8988T (cell line): ENCODE measurements around the gene LINGO1.
A peak's percentile ranks its signal among the peaks of the same experiment; 100 is the strongest.

ENCODE experiments used
- DNase-seq: peaks from one replicate; pipeline ENCODE4 v3.0.0; 2011

Gene LINGO1

DNA sequence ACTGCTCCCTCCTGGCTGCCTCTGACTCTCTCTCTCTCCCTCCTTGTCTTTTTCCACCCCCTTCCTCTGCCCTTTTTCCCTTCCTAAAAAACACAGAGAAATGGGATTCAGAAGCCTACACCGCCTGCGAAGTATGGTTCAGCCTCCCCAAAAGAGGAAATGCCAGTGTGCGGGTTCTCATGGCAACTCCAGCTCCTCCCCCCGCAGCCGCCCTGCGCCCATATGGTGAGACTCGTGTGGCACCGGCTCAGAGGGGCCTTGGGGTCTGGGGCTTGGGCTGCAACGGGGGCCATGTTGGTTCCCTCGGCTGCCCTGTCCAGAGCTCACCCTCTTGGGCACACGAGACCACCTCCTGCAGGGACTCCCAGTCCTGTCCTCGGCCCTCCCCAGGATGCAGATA is 23.6 kb upstream of the LINGO1 start:
- no peak for DNase-seq

DNA sequence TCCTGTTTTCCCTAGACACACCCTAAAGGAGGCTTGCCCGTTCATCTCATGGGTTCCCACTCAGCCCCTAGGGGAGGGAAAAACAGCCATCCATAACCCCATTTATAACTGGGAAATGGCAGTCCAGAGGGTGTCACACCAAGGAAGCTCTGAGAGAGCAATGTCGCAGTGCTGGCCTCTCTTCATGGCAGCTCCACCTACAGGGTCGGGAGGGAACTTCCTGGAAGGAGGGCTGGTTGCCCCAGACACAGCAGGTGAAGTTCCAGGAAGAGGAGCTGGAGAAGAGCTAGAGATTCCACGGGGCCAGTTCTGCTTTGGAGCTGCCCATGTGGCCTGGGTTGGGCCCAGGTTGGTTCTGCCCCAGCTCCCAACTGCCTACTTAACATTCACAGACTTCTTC is 22.3 kb upstream of the LINGO1 start:
- no peak for DNase-seq

DNA sequence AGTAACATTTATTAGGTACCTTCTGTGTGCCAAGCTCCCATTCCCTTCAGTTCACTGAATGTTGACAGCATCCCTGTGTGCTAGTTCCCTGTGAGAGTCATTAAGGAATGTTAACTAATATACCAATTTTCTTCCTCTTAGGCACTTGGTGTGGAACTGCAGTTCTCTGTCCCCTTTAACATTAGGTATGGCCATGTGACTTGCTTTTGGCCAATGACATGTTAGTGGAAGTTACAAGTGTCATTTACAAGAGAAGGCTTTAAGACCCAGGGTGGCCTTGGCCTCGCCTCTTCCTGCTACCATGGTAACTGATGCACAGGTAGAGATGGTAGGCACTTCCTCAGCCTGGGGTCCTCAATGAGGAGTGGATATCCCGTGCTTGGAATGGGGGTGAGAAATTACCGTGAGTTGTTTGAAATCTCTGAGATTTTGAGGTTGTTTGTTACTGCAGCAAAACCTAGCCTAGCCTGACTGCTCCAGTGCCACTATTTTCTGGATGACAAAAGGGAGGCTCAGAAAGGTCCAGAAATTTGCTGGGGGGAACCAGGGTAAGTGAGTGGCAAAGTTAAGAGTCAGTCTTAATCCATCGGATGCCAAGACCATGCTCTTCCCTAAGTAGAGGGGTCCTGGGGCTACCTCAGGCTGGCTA is 21.2 kb upstream of the LINGO1 start:
- DNase-seq = no peak

DNA sequence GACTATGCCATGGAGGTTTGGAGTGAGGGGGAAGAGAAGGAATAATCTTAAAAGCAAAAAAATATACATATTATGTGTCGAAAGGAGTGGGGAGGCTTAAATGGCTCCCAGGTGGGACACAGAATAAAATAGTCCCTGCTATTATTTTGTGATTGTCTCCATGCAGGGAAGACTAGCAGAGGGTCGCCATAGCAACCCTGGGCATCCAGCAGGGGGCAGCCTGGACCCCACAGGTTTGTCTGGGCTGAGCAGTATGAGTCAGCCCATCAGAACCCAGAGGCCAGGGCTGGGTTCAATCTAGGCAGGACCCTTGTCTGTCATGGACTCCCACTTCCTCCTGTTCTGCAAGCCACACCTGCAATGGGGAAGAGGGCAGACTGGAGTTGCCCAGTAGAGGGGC is 17.6 kb upstream of the LINGO1 start:
- peak; percentile 66 for DNase-seq

DNA sequence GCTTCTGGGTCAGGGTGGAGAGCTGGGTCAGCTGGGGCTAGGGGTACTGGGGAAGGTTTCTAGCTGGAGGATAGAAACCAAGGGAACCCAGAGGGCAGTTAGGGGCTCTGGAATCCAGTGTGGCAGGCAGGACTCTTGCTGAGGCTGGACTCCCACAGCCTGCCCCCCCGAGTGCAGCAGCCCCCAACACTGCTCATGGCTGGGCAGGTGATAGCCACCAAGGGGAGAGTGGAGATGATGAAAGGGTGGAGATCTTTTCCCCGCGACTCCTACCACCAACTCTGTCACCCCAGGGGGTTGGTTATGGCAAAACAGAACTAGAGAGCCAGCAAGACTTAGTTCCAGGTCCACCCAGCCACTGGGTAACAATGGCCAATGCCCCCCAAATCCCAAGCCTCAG is 16.9 kb upstream of the LINGO1 start:
- no peak for DNase-seq

DNA sequence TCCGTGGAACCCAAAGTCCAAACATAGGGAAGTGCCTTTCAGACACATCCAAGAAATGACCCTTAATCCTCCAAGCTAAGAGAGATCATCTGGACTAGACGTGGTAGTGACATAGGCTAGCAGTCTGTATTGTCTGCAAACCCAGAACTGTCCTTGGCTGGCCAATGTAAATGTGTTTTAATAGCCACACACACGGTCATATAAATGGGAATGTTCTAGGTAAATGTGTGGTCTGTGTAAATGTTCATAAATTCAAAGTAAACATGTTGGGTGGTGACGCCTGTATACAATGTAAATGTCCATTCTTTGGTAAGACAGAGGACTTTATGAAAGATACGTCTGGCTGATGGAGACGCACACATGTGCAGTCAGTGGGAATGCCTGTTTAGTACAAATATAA is 16.3 kb upstream of the LINGO1 start:
- DNase-seq = no peak

DNA sequence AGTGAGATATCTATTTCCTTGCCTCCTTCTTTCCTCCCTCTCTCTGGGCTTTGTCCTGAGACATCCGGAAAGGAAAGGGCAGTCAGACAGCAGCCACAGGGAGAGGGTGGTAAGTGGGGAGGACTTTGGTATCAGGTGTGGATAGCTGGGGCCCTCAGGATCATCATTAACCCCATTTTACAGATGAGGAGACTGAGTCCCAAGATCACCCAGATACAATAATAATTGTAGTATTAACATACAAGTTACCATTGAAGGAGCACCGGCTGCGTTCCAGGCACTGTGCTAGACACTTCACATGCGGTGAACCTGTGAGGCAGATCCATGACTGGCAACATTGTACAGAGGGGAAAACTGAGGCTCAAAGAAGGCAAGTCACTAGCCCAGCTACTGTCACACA is 15.2 kb upstream of the LINGO1 start:
- DNase-seq = no peak

DNA sequence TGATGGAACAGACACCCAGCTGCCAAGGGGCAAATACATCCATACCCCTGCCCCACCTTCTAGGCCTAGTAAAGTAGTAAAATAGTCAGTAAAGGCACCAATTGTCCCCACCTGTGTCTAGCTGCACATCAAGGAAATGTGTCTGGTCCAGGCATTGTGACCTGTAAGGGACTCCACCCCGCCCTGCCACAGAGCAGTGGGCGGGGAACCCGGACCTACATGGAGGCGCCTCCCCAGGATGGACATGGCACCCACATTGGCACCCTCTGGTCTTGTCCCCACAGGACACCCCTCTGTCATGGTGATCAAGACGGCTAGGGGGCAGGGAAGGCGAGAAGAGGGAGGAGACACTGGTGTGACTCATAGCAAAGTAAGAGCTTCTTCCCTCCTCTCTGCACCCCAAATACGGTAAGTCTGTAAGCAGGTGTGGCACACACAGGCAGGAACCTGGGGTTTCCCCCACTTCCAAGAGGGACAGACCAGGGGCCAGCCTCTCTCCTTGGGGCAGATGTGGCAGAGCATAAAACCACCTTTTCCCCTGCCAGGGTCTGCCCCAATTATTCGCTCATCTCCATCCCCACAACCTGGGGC is 13.5 kb upstream of the LINGO1 start:
- no peak for DNase-seq

DNA sequence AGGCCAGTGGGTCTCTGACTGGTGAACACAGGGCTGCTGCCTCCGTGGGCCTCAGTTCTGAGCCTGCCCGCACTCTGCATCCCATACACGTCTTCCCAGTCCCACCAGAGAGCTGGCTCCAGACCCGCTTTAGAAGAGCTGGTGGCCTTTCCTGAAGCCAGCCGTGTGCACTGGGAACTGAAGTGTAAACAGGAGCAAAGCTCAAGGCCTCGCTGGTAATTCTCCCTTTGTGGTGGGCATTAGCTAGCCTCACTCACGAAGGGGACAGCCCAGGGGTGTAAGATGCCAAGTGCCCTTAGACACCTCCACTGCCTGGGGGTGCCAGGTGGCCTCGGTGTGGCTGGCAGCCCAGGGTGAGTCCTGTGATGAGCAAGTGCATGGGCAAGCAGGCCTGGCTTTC is 12.9 kb upstream of the LINGO1 start:
- DNase-seq = no peak

DNA sequence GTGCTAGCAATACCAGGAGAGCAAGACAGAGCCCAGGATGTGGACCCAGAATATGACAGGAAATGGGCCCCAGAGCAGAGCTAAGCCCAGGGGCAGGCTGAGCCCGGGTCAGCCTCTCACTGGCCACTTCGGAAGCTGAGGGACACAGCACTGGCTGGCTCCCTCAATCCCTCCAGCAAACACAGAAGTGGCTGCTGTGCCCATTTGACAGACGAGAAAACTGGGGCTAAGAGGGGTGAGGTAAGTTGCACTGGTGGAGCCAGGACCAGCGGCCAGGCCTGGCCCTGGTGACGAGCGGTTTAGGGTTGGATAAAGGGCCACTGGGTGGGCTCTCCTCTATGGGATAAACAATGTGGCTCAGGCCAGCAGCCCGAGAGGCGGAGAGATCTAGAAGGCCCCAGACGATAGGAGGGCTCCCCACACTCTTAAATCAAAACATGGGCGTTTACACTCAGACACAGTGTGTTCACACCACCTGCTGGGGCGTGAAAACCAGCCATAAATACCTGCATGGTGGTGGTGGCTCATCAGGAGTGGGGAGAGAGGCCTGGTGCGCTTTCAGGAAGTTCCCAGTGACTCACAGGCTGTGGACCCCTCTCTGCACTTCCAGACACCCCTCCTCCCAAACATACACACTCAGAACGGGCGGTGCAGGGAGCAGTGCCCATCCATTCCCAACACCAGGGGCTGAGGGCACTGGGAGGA is 12.0 kb upstream of the LINGO1 start:
- DNase-seq = peak; percentile 63

DNA sequence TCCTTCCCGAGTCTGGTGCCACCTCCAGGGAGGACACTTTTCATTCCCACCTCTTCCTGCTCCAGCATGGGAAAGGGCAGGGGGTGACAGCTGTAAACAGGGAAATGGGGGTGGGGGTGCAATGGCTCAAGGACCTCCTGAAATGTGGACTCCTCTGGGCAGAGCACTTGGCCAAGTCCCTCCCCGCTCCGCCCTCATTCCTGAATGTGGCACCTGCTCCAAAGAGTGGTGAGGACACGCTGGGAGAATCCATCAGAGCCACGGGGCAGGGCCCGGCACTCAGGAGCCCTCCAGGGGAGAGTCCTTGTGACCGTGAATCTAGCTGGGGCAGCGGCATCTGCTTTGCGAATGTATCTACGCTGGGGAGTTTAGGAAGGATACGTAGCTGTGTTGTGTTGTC is 11.1 kb upstream of the LINGO1 start:
- DNase-seq = no peak

DNA sequence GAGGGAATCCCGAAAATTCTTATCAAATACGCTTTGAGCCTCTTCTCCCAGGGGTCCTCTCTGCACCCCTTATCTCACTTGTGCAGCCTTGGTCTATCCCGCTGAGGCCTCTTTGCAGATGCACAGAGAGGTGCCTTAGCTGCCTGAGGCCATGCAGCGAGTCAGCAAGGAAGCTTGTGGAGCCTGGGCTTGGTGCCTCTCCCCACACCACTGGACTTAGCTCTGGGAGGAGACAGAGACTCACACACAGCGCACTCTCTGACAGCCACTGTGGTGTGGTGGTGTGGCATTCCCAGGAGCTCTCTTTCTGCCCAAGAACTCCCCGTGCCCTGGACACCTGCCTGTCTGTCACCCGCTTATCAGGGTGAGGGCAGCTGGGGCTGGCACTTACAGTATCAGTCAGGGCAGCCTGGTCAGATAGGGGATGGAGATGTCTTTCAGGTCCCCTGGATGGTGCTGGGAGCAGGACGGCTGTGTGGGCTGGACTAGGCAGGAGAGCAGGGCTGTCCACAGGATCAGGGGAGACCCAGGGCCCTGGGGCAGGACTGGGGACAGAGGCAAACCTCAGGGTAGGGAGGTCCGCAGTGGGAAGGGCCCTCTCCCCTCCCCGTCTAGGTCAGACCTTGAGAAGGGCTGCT is 10.2 kb upstream of the LINGO1 start:
- DNase-seq = no peak

DNA sequence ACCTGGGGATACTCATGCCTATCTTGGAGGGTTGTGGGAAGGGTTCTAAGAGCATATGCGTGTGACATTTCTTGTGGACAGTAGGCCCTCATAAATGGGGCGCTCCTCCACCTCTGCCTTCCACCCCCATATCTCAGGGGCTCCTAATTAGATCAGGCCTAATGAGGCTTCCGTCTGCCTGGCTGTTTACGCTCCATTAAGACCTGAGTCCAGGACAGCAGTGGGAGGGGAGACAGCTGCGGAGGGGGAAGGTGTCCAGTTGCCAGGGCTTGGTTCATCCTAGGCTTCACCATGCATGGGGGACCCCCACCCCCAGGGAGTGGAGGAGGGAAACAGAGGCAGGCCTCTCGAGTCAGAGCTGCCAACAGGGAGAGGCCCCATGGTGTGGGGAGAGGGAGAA is 9.3 kb upstream of the LINGO1 start:
- no peak for DNase-seq

DNA sequence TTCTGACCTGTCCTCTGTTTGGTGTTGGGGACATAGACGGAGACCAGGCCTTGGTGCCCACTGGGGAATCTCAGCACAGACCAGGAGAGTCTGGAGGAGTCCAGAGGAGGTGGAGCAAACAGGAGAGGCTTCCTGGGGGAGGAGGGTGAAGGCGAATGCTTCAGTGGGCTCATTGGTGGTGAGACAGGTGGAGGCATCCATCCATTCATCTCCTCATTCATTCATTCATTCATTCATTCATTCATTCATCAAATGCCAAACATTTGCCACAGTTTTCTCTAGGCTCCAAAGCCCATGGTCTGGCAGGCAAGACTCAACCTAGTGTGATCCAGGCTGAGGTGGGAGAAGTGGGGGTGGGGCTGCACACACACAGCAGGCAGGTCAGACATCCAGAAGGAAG is 7.9 kb upstream of the LINGO1 start:
- no peak for DNase-seq

DNA sequence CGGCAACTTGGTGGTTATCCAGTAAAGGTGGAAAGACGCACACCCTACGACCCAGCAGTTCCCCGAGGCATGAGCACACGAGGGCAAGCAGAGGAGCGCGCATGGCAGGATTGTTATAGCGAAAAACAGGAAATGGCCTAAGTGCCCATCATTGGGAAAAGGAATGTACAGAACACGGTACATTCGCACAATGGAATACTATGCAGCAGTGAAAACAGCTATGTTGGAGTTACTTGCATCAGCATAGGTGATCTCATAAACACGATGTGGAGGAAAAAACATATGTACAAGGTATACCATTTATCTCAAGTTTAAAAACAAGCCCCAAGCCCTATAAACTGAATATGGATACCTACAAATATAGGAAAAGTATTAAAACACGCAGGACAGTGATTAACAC is 6.7 kb upstream of the LINGO1 start:
- DNase-seq = no peak

DNA sequence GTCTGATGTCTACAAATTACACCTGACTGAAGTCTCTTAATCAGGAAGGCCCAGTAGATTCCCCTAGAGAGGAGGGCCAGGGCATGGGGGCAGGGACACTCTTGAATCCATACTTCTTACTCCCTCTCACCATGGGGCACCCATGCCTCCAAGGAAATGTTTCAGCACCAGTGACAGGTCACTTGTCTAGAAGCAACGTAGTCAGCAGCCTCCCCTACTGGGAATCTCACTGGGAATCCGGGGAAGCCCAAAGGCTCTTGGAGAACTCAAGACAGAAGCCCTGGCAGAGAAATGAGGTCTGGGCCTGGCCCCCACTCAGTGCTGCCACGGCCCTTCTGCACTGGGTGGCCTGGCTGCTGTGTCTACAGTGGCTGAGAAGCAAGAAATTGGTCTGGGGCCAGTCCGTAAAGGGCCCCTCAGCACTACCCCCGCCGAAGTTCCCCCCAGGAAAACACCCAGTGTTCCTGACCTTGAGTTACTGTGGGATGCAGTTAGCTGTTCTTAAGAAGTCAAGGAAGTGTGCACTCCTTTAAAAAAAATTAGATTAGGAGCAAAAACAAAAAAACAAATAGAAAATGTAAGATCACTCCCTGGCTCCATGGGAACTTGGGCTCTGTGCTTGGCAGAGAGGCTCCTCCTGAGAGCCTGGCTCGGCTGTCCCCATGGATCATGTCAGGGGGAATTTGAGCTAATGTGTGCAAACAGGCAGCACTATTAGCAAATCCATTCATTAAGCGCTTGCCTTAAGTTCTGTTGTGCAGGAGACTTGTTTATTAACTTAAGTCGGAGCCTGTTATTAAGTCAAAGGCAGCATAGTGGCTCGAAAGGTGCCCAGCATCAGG is 5.4 kb upstream of the LINGO1 start:
- no peak for DNase-seq

DNA sequence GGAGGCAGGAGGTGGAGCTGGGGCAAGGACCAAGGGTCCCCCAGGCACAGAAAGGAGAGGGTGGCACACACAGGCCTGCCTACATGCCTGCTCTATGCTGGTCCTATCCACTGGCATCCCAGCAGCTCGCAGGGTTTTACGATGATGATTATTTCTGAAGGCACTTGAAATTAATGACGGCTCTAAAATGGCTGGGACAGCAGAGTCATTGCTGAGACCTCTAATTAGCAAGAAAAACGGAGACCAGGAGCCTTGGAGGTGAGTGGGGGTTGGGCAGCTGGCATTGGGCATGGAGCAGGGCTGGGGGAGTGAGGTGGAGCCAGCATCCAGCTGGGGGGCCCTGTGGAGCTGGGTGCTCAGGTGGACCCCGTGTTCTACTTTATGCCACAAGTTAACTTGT is 3.5 kb upstream of the LINGO1 start:
- no peak for DNase-seq

DNA sequence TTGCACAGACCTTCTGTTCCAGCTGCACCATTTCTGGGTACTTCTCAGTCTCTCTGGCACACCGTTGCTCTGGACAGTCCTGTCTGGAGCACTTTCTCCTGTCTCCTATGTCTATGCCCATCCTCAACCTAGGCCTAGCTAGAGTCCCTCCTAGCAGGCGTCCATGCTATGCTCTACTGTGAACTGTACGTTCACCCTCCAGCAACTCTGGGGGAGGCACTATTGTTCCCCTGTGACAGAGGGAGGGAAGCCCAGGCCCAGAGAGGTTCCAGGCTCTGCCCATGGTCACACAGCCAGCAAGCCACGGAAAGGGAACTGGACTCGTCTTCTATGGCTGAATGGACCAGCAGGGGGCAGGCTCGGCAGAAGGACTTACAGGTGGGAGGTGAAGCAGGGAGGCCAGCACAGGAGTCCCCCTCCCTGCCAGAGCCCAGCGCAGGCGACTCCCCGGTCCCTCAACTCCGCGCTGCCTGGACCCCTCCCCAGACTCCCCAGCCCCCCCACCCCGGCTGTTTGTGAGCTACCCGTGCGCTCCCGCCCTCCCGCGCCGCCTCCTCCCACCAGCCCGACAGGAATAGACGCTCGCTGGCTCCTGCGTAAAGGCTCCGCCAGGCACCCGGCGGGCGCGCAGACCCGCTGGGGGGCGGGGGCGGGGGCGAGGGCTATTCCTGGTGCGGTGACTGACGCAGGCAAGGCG is 1.7 kb upstream of the LINGO1 start:
- no peak for DNase-seq

DNA sequence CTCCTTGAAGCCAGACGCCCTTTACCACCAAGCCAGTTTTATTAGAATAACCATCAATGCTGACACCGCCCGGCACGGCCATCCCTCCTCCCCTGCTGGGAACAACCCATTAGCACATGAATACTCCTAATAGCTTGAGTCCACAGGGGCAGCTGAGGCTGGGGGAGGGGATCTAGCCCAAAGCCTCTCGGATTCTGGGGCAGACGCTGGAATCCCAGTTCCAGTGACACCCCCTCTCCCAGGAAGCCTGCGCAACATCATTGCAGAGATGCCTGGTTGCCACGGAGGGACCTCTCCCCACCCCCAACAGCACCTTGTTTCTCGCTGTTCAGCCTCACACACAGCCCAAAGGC is 1.2 kb upstream of the LINGO1 start:
- no peak for DNase-seq

DNA sequence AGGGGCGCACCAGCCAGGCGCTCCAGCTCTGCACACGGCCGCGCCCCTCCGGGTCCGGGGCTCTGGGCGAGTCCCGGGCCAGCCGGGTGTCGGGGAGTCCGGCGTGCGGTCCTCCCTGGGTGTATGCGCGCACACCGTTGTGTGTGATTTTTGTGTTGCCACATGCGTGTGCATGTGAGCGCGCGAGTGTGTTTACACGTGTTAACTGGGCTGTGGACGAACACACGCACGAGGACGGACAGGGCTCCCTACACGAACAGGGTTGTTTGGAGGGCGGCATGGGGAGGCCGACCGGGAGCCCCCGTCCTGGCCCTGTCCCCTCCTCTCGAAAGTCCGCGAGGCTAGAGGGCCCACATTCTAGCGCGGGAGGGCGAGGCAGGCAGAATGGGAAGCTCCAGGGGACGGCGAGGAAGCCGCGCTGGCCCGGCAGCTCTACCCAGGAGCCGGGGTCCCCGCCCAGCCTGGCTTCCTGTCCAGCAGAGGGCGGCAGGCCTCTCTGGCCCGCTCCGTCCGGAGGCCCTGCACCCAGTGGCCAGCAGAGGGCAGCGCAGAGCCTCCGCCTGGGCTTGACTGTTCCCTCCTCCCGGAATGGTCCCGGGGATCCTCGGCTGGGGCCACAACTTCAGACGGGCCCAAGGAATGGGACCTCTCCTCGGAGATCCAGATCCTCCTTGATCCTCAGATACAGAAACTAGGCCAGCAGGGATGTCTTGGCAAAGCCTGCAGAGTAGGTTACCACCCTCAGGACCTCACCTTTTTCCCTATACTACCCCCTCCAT is 611 bp upstream of the LINGO1 start:
- DNase-seq = peak; percentile 99

DNA sequence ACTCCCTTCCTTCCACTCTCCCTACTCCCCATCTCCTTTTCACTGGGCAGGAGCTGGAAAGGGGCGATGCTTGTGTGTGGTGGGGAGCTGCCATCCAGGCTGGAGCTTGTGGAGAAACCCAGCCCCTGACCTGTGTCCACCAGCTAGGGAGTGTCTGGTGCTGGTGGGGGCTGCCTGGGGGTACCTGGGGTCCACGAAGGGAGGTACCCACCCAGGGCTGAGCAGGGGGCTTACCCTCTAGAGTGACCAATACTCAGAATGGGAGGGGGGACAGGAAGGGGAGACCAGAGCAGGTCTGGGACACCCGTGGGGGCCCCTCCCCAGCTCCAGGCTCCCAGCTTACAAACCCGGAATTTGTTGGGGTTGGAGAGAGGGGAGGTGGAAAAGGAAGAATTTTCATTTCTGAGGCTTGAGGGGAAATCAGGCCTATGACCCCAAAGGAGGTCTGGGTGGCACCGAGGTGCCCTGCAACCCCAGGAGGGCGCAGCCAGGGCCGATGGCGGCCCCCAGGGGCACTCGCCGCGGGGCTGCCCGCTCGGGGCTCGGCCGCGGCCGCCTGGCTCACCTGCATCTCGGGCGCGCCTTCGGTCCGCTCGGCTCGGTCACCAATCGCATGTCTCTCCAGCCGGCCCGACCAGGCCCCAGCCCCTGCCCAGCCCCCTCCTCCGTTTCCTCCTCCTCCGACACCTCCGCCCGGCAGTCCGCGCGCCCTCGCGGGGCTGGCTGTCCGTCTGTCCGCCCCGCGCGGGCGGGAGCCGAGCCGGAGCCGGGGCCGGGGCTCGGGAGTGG is 773 bp downstream of the LINGO1 start:
- DNase-seq = no peak
